ENCODE measurements around the gene IFIT2. TPM values are rescaled to one million over a fixed set of nuclear protein-coding genes. Genes with fewer than 3 reads are reported as not detected.

Gene IFIT2
- total RNA-seq, 1 experiment from 2014 or later = not detected

GRCh38 chr10:89307269-89307577 lies 5.4 kb downstream of the IFIT2 start:
- Mint-ChIP-seq H3K27me3 (ENCODE audit: low read depth) (no peaks in the 10 kb centered on the region; the same call in 1 of the 2 replicates), H3K27ac (no peak overlapping the region), H3K36me3 (ENCODE audit: insufficient read depth in 1 of 3, low read depth in 3 of 3) (no peaks in the 10 kb centered on the region; a peak in 1 of 7 replicates), H3K9me3 (no peaks in the 10 kb centered on the region), H3K4me1 (peaks cover 5 to 9% of the 10 kb centered on the region in 2 experiments), H3K4me3 (no peak overlapping the region)
- Histone ChIP-seq H4K5ac (ENCODE audit: insufficient read length, low read depth, low read length) (no peak overlapping the region), H3K23me2 (ENCODE audit: insufficient read length, low read depth, low read length, poor library complexity, severe bottlenecking) (no peaks in the 10 kb centered on the region), H3K23ac (ENCODE audit: insufficient read length, low read depth, low read length) (no peak overlapping the region), H2BK120ac (ENCODE audit: low read depth, low read length, poor library complexity, severe bottlenecking) (no peak overlapping the region), H3T11ph (ENCODE audit: low read length) (no peak overlapping the region), H3K56ac (ENCODE audit: insufficient read length, low read depth, low read length) (no peak overlapping the region), H3K9me3 (ENCODE audit: control insufficient read depth, low read depth, low read length) (no peaks in the 10 kb centered on the region), H2BK20ac (ENCODE audit: low read depth, low read length, poor library complexity, severe bottlenecking) (no peak overlapping the region), H3K27me3 (ENCODE audit: insufficient read depth, low read length) (no peaks in the 10 kb centered on the region), H2BK15ac (ENCODE audit: low read depth, low read length) (no peak overlapping the region), H2BK5ac (ENCODE audit: insufficient read length, low read length) (no peak overlapping the region), H3K79me1 (ENCODE audit: insufficient read depth, low read depth, low read length, poor library complexity, severe bottlenecking) (no peaks in the 10 kb centered on the region), H4K20me1 (ENCODE audit: control insufficient read depth, insufficient read depth, insufficient read length) (no peaks in the 10 kb centered on the region), H3K9ac (ENCODE audit: extremely low read depth, insufficient read length, low read length) (no peak overlapping the region), H4K8ac (replicated peaks; ENCODE audit: insufficient read length, low read depth, low read length) (no peak overlapping the region), H2AK5ac (ENCODE audit: insufficient read length, low read length) (no peak overlapping the region), H3K18ac (ENCODE audit: insufficient read length, low read depth, low read length) (no peak overlapping the region), H4K91ac (ENCODE audit: insufficient read length, low read depth, low read length) (no peak overlapping the region), H3K79me2 (ENCODE audit: insufficient read depth, low read length) (no peaks in the 10 kb centered on the region), H3K14ac (ENCODE audit: insufficient read depth, low read length) (no peak overlapping the region), H3K4me1 (ENCODE audit: insufficient read depth, low read length) (peaks cover under 1% of the 10 kb centered on the region), H2AFZ (ENCODE audit: low read length) (no peak overlapping the region), H3K4ac (ENCODE audit: low read depth, low read length) (no peak overlapping the region), H3K4me2 (ENCODE audit: insufficient read depth, insufficient read length, low read length) (no peak overlapping the region), H2BK12ac (ENCODE audit: insufficient read length, low read depth, low read length) (no peak overlapping the region), H3K27ac (ENCODE audit: insufficient read length, low read depth, low read length) (no peak overlapping the region)
- TF ChIP-seq CTCF (conservative IDR thresholded peaks at IDR 0.05) = no peak
- DNase-seq = no peak

All from H9 (cell line).